Lung (tissue), 16 donors: ENCODE results near the gene CCR8. TPM values are rescaled to one million over a fixed set of nuclear protein-coding genes. Genes with fewer than 3 reads are reported as not detected.

Experiments
- ATAC-seq: fragments of 200-7000 bp; cut with Tn5 transposase; one replicate; pipeline ENCODE4 v1.9.1; 2020; ENCODE audit warnings: moderate number of reproducible peaks; ENCODE audit not compliant: insufficient read depth, low FRiP score
- DNase-seq, 3 donors: peaks; one replicate each; pipeline ENCODE4 v3.0.0-alpha.2; 2013 to 2017
- H3K27ac ChIP-seq, 2 donors: one replicate each; pipeline ENCODE4 v1.5.1; 2013; ENCODE audit warnings: mild to moderate bottlenecking in 2 of 2, moderate library complexity in 2 of 2, control low read depth in 1 of 2, inconsistent platforms in 1 of 2, low read depth in 1 of 2, low read length in 1 of 2
- H3K27me3 ChIP-seq, 3 donors: one replicate each; pipeline ENCODE4 v1.5.1; 2013; ENCODE audit warnings: low read length in 2 of 3; ENCODE audit not compliant: control insufficient read depth in 3 of 3, insufficient read depth in 3 of 3
- H3K36me3 ChIP-seq, 4 donors: one replicate each; pipeline ENCODE4 v1.5.1; 2013; ENCODE audit warnings: low read length in 4 of 4, mild to moderate bottlenecking in 1 of 4, moderate library complexity in 1 of 4; ENCODE audit not compliant: control insufficient read depth in 4 of 4, insufficient read depth in 4 of 4
- H3K4me1 ChIP-seq, 5 donors: one replicate each; pipeline ENCODE4 v1.5.1; 2013; ENCODE audit warnings: low read length in 5 of 5, mild to moderate bottlenecking in 2 of 5, moderate library complexity in 1 of 5; ENCODE audit not compliant: control insufficient read depth in 5 of 5, insufficient read depth in 5 of 5
- H3K4me3 ChIP-seq: one replicate; pipeline ENCODE4 v1.5.1; 2013; ENCODE audit warnings: mild to moderate bottlenecking, control low read depth, moderate library complexity
- H3K9ac ChIP-seq, 2 donors: one replicate each; pipeline ENCODE4 v1.5.1; 2013; ENCODE audit warnings: low read length in 2 of 2, control low read depth in 1 of 2; ENCODE audit not compliant: insufficient read depth in 1 of 2
- H3K9me3 ChIP-seq, 4 donors: one replicate each; pipeline ENCODE4 v1.5.1; 2013; ENCODE audit warnings: low read length in 3 of 4, mild to moderate bottlenecking in 1 of 4, moderate library complexity in 1 of 4; ENCODE audit not compliant: control insufficient read depth in 4 of 4, insufficient read depth in 3 of 4
- CTCF ChIP-seq: IDR thresholded peaks from 2 replicates; pipeline ENCODE4 v1.5.1; 2012; ENCODE audit warnings: mild to moderate bottlenecking; ENCODE audit errors: control extremely low read depth, extremely low read depth
- whole genome bisulfite sequencing, 2 donors: extraction: QIAGEN DNeasy Blood & Tissue Kit; methylation state at CpG; one replicate each; pipeline ENCODE4 v1.1.7; 2013; 5-methylcytosine and 5-hydroxymethylcytosine counted together
- long read RNA-seq, 5 donors: transcript quantifications; one replicate each; lab custom pipeline, GENCODE V29; 2026
- polyA plus RNA-seq, 2 donors: library from polyadenylated mRNA; stranded (reverse); fragments of 200-250 nt; gene quantifications; one replicate each; pipeline ENCODE4 v1.2.1, GENCODE V29; 2013
- total RNA-seq, 2 donors: library from RNA; depleted of rRNA in 1 of 2; stranded (reverse); fragments of >200 nt in 1 of 2; gene quantifications; one replicate each; pipeline ENCODE4 v1.2.1, GENCODE V29; 2014 to 2021
- donor health status: control.
- donor health status: control.
- donor health status: Bipolar disorder and iron deficiency.
- donor health status: healthy.
- donor health status: DM: yes; HTN: yes; CAD: no.

The CCR8 gene
- total RNA-seq (not detected), polyA plus RNA-seq (under 1 TPM in 1 of 2 donors, not detected in 1; 0.06 TPM)
- long read RNA-seq, donor 1: 0 reads
- long read RNA-seq, donor 2: 0 reads
- long read RNA-seq, donor 3: 0 reads
- long read RNA-seq, donor 4: 0 reads
- long read RNA-seq, donor 5: 0 reads

DNA sequence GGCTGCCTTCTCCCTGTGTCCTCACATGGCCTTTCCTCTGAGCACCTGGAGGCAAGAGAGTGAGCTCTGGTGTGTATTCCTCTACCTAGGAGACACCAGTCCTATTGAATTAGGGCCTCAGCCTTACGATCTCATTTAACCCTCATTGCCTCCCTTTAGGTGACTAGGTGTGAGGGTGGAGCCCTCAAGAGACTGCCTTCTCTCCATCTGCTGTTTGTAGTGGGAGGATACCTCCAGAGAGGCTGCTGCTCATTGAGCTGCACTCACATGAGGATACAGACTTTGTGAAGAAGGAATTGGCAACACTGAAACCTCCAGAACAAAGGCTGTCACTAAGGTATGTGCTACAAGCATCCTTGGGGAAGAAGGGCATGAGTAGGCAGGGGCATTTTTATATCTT is at the start of gene CCR8:
Gene CCR8 (plus strand): TSS at position 217 of the 400 bp plus-strand sequence. CDS start 2,623 bp downstream, outside the sequence.
- Histone ChIP-seq H3K9ac (no peak within 1 kb of the TSS), H3K4me1 (peaks cover 0 to 5% (median 0%) of the 10 kb centered on the region in 5 donors), H3K36me3 (no peaks in the 10 kb centered on the region), H3K9me3 (no peaks in the 10 kb centered on the region), H3K4me3 (no peak within 1 kb of the TSS), H3K27ac (no peak within 1 kb of the TSS), H3K27me3 (no peaks in the 10 kb centered on the region)
- ATAC-seq (no peak), DNase-seq (no peak)
- no peak for TF ChIP-seq CTCF
- 73 to 86% methylated on average over 1 of the region's 1 CpG for WGBS, 2 donors

DNA sequence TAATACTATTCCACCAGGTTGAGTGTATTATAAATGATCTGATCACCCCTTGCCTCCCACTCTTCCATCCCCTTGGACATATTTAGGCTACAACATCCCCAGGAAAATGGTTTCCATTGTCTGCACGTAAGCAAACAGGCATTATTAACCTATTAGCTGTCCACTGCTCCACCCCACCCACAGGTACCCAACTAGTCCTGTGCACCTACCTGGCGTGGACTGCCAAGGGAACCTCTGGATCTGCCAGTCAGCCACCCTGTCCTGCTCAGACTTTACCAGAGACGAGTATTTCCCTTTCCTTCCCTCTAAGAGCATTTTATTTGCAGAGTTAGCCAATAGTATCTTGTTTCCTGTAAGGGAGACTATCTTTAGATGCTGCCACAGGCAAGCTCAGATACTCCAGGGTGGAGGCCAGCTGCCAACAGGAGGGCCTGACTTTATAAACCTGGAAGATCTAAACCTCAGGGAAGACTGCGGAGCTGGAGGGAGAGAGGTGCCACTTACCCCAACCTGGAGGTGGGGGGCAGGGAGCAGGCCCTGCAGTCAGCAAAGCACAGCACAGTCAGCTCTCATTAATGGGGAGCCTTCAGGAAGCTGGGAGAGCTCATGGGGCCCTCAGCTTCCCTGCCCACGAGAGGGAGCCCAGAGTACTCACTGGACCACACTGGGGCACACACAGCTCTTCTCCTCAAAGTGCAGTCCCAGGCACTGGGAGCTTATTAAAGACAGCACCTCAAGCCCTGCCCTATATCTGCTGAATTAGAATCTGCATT is 49.6 kb upstream of the CCR8 start, which contains the start of gene CX3CR1:
Gene CX3CR1 (minus strand): TSS at position 292 of the 773 bp plus-strand sequence. CDS start 13,527 bp downstream, outside the sequence.
- no peaks in the 10 kb centered on the region for H3K36me3 ChIP-seq
- H3K4me1 ChIP-seq: no peaks in the 10 kb centered on the region
- H3K9ac ChIP-seq: no peak within 1 kb of the TSS
- no peak for TF ChIP-seq CTCF
- DNase-seq: no peak
- H3K4me3 ChIP-seq: no peak within 1 kb of the TSS
- WGBS, 2 donors: 39 to 42% methylated on average over 5 of the region's 5 CpGs
- ATAC-seq: no peak
- no peaks in the 10 kb centered on the region for H3K27me3 ChIP-seq
- H3K27ac ChIP-seq: no peak within 1 kb of the TSS
- no peaks in the 10 kb centered on the region for H3K9me3 ChIP-seq

DNA sequence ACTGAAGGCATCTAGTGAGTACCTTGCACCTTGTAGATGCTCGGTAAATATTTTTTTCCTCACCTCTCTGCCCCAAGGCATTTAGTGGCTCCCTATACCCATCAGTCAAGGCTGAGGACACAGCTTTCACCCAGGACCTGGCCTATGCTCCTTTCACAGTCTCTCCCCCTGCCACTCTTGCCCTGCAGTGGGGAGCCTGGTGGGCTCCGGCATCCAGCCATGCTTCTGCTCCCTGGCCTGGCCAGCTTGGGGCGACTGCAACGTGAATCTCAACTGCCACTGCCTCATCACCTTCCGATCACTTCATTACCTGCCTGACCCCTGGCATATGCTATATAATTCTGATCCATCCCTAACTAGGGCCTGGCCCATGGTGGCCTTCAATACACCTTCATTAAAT is 48.9 kb upstream of the CCR8 start:
- no peak for TF ChIP-seq CTCF
- Histone ChIP-seq H3K27me3 (no peaks in the 10 kb centered on the region), H3K9ac (no peak overlapping the region), H3K4me3 (no peak overlapping the region), H3K9me3 (no peaks in the 10 kb centered on the region), H3K36me3 (no peaks in the 10 kb centered on the region), H3K27ac (no peak overlapping the region), H3K4me1 (no peaks in the 10 kb centered on the region)
- ATAC-seq: no peak
- WGBS, 2 donors: 97 to 100% methylated on average over 5 of the region's 5 CpGs
- DNase-seq: no peak
